Activated CD8-positive, alpha-beta memory T cell treated with anti-CD3 and anti-CD28 coated beads for 48 hours (primary cell): ENCODE results near the gene ZKSCAN8.

ENCODE experiments used
- DNase-seq, 3 experiments: peaks; one replicate each; pipeline ENCODE4 v3.0.0-alpha.2; 2020; ENCODE audit warnings: low read depth in 2 of 3, low spot score in 2 of 3

The ZKSCAN8 gene

DNA sequence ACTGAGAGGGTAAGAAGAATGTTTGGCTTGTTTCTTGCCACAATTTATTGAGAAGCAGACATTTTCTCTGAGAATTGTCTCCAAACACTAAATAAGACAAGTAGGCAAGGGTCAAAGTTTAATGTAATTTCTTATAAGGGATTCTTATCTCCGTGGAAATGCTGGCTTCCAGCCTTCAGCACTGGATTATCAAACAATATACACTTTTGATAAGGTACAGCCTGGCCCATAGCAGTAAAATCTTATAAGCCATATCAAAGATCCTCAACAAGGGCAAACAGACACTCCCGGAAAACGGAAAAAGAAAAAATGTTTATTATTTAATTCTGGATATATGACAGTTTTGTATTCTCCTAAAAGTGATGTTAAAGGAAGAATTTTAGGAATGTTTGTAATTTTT, 64.8 kb downstream of the ZKSCAN8 start:
- DNase-seq = no peak

- no peak for DNase-seq
Measured at GRCh38 chr6:28206928-28207509, 65.3 kb downstream of the ZKSCAN8 start.

DNA sequence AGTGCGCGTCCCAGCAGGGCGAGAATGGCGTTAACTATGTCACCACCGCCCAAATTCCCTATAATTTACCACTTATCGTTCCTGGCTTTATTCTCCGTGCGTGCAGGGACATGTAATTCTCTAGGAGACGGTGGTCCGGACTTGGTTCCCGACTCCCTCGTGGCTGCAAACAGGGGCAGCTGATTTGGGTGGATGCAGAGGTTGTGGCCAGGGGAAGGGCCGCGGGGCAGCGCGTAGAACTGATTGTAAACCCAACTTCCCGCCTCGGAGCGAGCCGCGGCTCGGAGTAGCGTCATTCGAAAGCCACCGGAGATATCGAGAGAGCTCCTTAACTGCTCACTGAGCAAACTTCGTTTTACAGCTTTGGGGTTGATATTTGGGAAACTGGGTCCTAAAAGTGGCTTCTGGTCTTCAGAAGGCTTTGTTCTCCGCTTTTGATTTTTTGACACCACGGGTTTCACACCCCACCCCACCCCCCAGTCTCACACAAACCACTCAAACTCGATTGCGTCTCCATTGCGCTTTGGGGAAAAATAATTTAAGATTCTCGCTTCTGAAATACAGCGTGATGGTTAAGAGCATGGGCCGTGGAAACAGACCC, 65.9 kb downstream of the ZKSCAN8 start:
- no peak for DNase-seq

DNA sequence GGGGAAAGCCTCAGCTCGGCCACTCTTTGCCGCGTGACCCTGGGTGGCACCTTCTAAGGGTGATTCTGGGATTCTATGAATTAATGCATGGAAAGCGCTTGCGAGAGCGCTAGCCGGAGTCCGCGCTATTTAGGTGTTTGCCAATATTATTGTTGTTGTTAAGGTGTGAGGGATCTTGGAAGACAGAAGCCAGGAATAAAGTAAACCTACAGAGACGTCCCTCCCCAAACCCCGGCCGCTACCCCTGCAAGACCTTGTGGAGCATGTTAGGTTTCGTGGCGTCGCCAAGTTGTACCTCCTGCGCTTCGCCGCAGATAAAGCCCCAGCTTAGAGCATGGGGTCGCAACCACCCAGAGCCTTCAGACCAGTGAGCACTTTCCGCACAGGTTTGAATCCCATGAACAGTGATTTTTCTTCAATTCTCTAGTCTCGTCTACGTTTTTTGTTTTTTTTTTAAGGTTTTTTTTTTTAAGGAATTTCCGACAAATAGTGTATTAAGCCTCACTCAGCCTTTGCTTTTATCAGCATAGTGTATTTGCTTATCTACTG, 66.5 kb downstream of the ZKSCAN8 start:
- no peak for DNase-seq
